Measurements from ENCODE around the gene KCTD3.

Gene KCTD3

DNA sequence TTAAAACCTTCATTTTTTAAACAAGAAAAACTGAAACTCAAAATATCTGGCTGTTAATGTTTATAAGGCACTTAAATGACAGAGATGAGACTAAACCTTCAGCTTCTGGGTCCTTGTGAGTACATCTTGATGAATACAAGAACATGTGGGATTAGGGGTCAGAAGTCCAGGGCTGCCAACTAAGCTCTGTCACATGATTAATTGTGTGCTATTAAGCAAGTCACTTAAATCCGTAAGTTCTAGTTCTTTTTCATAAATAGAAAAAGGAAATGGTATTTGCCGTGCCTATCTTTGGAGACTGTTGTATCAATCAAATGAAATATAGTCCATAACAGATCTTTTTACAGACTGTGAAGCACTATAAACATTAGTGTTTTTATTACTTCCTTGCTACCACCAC, 43.2 kb upstream of the KCTD3 start:
- H3K27me3 ChIP-seq: peaks cover 23% of the 10 kb centered on the region
- no peak for TF ChIP-seq CTCF (IDR thresholded peaks at IDR 0.05)
- H3K4me3 ChIP-seq (ENCODE audit: low read depth in 1 of 2, low read length in 1 of 2): no peak overlapping the region

DNA sequence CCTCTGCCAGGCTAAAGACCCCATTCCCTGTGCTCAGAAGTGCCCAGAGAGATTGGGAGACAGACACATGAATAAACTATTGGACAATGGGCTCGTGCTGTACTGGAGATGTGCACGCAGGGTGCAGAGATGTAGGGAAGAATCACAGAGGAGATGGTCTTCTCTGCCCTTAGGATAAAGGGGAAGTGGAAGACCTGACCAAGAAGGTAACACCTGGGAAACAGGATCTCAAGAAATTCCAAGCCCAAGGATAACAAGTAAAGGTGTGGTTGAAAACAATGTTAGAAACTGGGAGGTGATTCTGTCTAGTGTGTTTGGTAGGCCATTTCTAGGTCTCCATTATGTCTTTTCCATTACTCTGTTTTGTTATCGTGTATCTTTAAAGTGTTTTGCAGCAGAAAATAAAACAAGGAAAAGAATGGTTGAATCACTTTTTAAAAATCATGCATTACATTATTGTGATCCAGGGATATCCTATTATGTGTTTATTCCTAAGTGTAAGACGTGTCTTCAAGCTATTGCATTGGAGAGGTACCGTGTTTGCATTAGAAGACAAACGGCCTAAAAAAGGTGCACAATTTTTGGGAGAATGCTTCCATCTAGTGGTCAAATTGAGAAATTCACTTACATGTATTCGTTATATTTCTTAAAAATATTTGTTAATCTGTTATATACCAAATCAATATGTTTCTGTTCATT, 40.8 kb upstream of the KCTD3 start:
- Histone ChIP-seq H3K27me3 (peaks cover 23% of the 10 kb centered on the region), H3K9me3 (no peaks in the 10 kb centered on the region), H3K36me3 (no peaks in the 10 kb centered on the region), H3K4me3 (ENCODE audit: low read depth in 1 of 2, low read length in 1 of 2) (no peak overlapping the region), H3K27ac (no peak overlapping the region), H3K4me1 (ENCODE audit: control insufficient read depth in 1 of 2, insufficient read depth in 1 of 2, low read depth in 1 of 2, low read length in 1 of 2) (peaks cover 0 to 4% of the 10 kb centered on the region in 2 experiments)
- no peak for TF ChIP-seq CTCF (IDR thresholded peaks at IDR 0.05)

More for the DNA sequence above, 43.2 kb upstream of the KCTD3 start:
- Histone ChIP-seq H3K9me3 (no peaks in the 10 kb centered on the region), H3K4me1 (ENCODE audit: control insufficient read depth in 1 of 2, insufficient read depth in 1 of 2, low read depth in 1 of 2, low read length in 1 of 2) (no peaks in the 10 kb centered on the region), H3K36me3 (no peaks in the 10 kb centered on the region), H3K27ac (no peak overlapping the region)

- Histone ChIP-seq H3K9me3 (no peaks in the 10 kb centered on the region), H3K4me1 (ENCODE audit: control insufficient read depth in 1 of 2, insufficient read depth in 1 of 2, low read depth in 1 of 2, low read length in 1 of 2) (peaks cover 0 to 4% of the 10 kb centered on the region in 2 experiments), H3K4me3 (ENCODE audit: low read depth in 1 of 2, low read length in 1 of 2) (no peak overlapping the region), H3K27me3 (peaks cover 23% of the 10 kb centered on the region), H3K36me3 (no peaks in the 10 kb centered on the region), H3K27ac (no peak overlapping the region)
- no peak for TF ChIP-seq CTCF (IDR thresholded peaks at IDR 0.05)
These were observed 40.3 kb upstream of the KCTD3 start for GRCh38 chr1:215526846-215527151.

DNA sequence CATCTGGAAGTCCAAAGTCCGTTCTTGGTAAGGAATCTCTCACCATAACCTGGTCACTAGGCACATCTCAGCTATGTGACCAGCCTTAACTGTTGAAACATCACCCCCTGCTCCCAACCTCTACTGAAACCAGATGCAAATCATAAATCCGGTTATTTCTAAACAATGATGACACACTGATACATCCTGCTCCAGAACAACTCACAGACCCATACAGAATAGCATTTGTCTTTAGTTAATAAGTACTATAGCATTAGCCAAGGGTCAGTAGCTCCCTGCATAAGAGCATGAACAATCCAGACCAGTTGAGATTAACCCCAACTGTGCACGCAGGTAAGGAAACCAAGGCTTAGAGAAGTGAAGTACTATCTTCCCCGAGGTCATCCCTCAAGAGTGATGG, 38.0 kb upstream of the KCTD3 start:
- no peak overlapping the region for H3K4me3 ChIP-seq (ENCODE audit: low read depth in 1 of 2, low read length in 1 of 2)
- H3K36me3 ChIP-seq: no peaks in the 10 kb centered on the region
- peaks cover 0 to 4% of the 10 kb centered on the region in 2 experiments for H3K4me1 ChIP-seq (ENCODE audit: control insufficient read depth in 1 of 2, insufficient read depth in 1 of 2, low read depth in 1 of 2, low read length in 1 of 2)
- no peak for TF ChIP-seq CTCF (IDR thresholded peaks at IDR 0.05)
- H3K27ac ChIP-seq: no peak overlapping the region
- peaks cover 7% of the 10 kb centered on the region for H3K27me3 ChIP-seq
- H3K9me3 ChIP-seq: no peaks in the 10 kb centered on the region

DNA sequence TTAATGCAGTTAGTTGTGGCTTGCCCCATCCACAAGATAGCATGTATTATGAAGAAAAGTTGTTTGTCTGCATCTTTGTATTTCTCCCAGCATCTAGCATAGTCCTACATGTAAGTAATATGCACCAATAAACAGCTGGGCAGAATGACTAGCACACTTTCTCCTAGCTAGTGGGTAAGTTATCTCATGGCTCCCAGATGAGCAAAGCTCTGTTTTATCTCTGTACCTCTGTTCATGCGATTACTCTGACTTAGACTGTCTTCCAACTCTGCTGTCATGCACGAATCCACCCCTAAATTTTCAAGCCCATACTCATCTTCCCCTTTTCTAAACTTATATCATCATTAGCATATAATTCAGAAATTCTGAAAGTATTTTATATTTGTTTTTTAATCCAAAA, 37.5 kb upstream of the KCTD3 start:
- peaks cover 3% of the 10 kb centered on the region for H3K27me3 ChIP-seq
- H3K9me3 ChIP-seq: no peaks in the 10 kb centered on the region
- H3K4me3 ChIP-seq (ENCODE audit: low read depth in 1 of 2, low read length in 1 of 2): no peak overlapping the region
- peaks cover 0 to 4% of the 10 kb centered on the region in 2 experiments for H3K4me1 ChIP-seq (ENCODE audit: control insufficient read depth in 1 of 2, insufficient read depth in 1 of 2, low read depth in 1 of 2, low read length in 1 of 2)
- H3K27ac ChIP-seq: no peak overlapping the region
- no peak for TF ChIP-seq CTCF (IDR thresholded peaks at IDR 0.05)
- no peaks in the 10 kb centered on the region for H3K36me3 ChIP-seq
